ENCODE measurements around the gene GMFB. TPM values are rescaled to one million over a fixed set of nuclear protein-coding genes. Genes with fewer than 3 reads are reported as not detected.

The GMFB gene
- 10 to 100 TPM; 28.9 to 37.3 TPM for total RNA-seq

DNA sequence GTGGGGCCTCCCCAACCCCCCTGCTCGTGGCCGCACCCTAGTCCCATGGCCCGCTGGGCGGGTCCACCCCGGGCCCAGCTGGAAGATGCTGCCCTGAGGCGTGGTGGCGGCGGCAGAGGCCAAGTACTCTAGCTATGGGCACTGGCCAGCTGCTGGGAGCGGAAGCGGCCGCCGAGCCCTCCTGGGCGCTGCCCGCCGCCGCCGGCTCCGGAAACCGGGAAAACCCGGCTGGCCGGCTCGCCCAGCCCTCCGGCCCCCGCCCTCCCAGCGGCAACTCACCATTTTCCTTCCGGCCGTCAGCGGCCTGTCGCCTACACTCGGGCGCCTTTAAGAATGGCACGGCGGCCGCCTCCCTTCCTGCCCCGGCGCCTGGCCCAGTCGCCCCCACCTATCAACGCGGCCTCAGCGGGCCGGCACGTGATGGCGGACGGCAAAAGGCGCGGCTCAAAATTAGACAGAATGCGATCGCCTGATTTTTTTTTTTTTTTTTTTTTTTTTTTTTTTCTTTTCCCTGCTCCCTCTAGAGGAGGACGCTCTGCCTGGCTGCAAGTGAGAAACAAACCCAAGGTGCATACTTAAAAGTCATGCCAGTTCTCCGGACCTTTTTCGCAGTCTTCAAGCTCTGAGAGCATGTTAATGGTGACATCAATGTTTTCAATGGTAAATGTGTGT, at the start of gene GMFB:
GMFB (minus strand) TSS at position 335 of the 672 bp plus-strand sequence; CDS start at position 282, 53 bp downstream.
- Mint-ChIP-seq H3K27ac (peak within 1 kb of the TSS; percentile 96), H3K27me3 (no peaks in the 10 kb centered on the region), H3K36me3 (ENCODE audit: low read depth) (peaks cover 10% of the 10 kb centered on the region), H3K9me3 (ENCODE audit: low read depth) (no peaks in the 10 kb centered on the region), H3K4me1 (peaks cover 56% of the 10 kb centered on the region), H3K4me3 (peak within 1 kb of the TSS; percentile 91)
- DNase-seq (peak; percentile 94), ATAC-seq (peak; percentile 96)
- POLR2A ChIA-PET, result interaction anchor here (0.6 to 2.0 kb wide), 3 partner anchors 21 to 414 kb away, joined by 3 to 7 read pairs (median 6); partner anchors contain the start of gene CGRRF1
- intact Hi-C loops (cut with DNase I, micrococcal nuclease), result loop anchor here (1.0 to 2.0 kb wide), 7 partner anchors 21 to 285 kb away; partner anchors contain the start of genes CGRRF1 (in 2 of the 2), CNIH1 (in 2 of the 2) and CDKN3 (in 1 of the 2)
- CTCF ChIA-PET, result interaction anchor here (0.6 to 4.8 kb wide), 13 partner anchors 16 to 213 kb away, joined by 3 to 31 read pairs (median 3); partner anchors contain the start of gene CGRRF1

DNA sequence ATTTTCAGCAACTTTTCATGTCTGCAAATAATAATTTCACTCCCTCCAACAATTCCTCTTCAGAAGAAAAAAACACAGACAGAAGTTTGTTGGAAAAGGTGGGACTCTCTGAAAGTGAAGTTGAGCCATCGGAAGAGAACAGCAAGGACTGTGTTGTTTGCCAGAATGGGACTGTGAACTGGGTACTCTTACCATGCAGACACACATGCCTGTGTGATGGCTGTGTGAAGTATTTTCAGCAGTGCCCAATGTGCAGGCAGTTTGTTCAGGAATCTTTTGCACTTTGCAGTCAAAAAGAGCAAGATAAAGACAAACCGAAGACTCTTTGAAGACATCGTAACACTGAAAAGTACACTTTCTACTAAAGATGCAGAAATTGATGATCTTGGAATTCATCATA, 49.3 kb upstream of the GMFB start:
- ChIA-PET POLR2A (no interaction called here), CTCF (interaction anchor here (1.2 to 1.7 kb wide), 4 partner anchors 12 to 29 kb away, joined by 3 to 6 read pairs (median 4); no protein-coding TSS in a partner anchor)
- H3K9me3 Mint-ChIP-seq (ENCODE audit: low read depth), result no peaks in the 10 kb centered on the region
- H3K4me1 Mint-ChIP-seq, result no peaks in the 10 kb centered on the region
- H3K27ac Mint-ChIP-seq, result no peak overlapping the region
- ATAC-seq (no peak), DNase-seq (no peak)
- peaks cover 5% of the 10 kb centered on the region for H3K36me3 Mint-ChIP-seq (ENCODE audit: low read depth)
- intact Hi-C loops (cut with DNase I, micrococcal nuclease), result no loop called here
- no peaks in the 10 kb centered on the region for H3K27me3 Mint-ChIP-seq
- H3K4me3 Mint-ChIP-seq, result no peak overlapping the region

DNA sequence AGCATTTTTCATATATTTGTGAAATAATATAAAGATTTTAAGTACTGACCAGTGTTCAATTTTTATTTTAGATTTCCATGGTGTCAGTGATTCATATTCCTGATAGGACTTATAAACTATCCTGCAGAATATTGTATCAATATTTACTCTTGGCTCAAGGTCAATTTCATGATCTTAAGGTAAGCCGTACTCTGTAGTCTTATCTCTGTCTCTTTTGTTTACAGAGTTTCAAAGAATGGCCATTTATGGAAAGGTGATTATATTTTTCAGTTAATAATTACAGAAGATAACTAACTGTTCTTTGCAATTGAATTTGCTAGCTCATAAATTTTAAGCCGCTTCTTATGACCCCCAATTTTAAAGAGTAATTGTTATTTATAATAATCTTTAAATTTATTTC, 48.9 kb upstream of the GMFB start:
- no peaks in the 10 kb centered on the region for H3K4me1 Mint-ChIP-seq
- ATAC-seq (no peak), DNase-seq (no peak)
- CTCF ChIA-PET, result interaction anchor here (1.2 kb wide), 1 partner anchor 21 kb away, joined by 3 read pairs; no protein-coding TSS in a partner anchor
- POLR2A ChIA-PET, result no interaction called here
- intact Hi-C loops (cut with DNase I, micrococcal nuclease), result no loop called here
- H3K9me3 Mint-ChIP-seq (ENCODE audit: low read depth), result no peaks in the 10 kb centered on the region
- no peak overlapping the region for H3K27ac Mint-ChIP-seq
- peaks cover 5% of the 10 kb centered on the region for H3K36me3 Mint-ChIP-seq (ENCODE audit: low read depth)
- H3K27me3 Mint-ChIP-seq, result no peaks in the 10 kb centered on the region
- H3K4me3 Mint-ChIP-seq, result no peak overlapping the region

DNA sequence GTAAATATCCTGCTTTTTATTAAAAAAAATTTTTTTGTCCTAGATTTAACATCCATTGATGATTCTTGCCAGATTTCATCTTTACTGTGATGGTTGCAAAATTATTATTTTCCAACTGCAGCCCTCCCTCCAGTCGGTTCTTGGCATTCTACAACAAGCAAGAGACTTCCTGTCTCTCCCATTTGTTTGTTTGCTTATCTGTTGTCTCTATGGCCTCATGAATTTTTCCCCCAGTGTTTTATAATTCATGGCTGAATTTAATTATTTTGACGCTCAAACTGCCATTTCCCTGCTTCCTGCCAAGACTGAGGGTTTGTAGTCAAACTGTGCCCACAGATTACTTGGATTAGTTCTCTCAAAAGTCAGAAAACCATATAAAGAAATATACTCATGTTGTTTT, 46.9 kb upstream of the GMFB start:
- CTCF ChIA-PET, result no interaction called here
- no peak overlapping the region for H3K27ac Mint-ChIP-seq
- no peak overlapping the region for H3K4me3 Mint-ChIP-seq

DNA sequence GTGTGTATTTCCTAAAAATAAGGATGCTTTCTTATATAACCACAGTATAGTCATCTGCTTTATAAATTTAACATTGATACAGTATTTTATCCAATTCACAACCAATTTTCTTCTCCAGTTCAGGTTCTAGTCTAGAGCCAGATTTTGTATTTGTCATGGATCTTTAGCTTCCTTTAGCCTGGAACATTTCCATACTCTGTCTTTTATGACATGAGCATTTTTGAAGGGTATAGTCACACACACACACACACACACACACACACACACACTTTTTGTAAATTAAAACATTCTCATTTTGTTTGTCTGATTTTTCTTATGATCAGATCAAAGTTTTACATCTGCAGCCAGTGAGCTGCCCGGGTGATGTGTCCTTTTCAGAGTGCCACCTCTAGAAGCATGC, 46.3 kb upstream of the GMFB start:
- no peak overlapping the region for H3K4me3 Mint-ChIP-seq
- DNase-seq (no peak), ATAC-seq (no peak)
- no peaks in the 10 kb centered on the region for H3K27me3 Mint-ChIP-seq
- H3K4me1 Mint-ChIP-seq, result no peaks in the 10 kb centered on the region
- POLR2A ChIA-PET, result no interaction called here
- CTCF ChIA-PET, result no interaction called here
- H3K36me3 Mint-ChIP-seq (ENCODE audit: low read depth), result peaks cover 4% of the 10 kb centered on the region
- H3K9me3 Mint-ChIP-seq (ENCODE audit: low read depth), result no peaks in the 10 kb centered on the region
- intact Hi-C loops (cut with DNase I, micrococcal nuclease), result no loop called here
- H3K27ac Mint-ChIP-seq, result no peak overlapping the region

More for the DNA sequence above, 46.9 kb upstream of the GMFB start:
- Mint-ChIP-seq H3K4me1 (no peaks in the 10 kb centered on the region), H3K9me3 (ENCODE audit: low read depth) (no peaks in the 10 kb centered on the region), H3K27me3 (no peaks in the 10 kb centered on the region), H3K36me3 (ENCODE audit: low read depth) (peaks cover 5% of the 10 kb centered on the region)
- ATAC-seq (no peak), DNase-seq (no peak)
- POLR2A ChIA-PET, result no interaction called here
- intact Hi-C loops (cut with DNase I, micrococcal nuclease), result no loop called here

DNA sequence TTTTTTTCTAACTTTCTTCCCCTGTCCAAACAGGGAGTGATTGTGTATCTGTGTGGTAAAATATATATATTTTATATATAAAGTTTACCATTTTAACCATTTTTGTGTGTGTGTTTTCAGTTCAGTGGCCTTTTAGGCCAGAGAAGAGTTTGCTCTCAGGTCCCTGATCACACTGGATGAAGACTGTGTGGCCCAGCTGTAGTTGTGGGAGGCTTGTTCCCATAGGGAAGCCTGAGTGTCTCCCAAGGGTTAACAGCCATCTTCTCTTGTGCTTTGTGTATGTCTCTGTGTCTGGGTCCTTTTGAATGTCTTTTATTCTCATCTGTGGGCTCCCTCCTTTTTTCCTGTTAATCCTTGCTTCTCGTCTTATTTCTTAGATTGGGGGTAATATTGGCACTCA, 44.3 kb upstream of the GMFB start:
- ChIA-PET POLR2A (no interaction called here), CTCF (interaction anchor here (0.7 kb wide), 1 partner anchor 756 kb away, joined by 3 read pairs; no protein-coding TSS in a partner anchor)
- peaks cover 2% of the 10 kb centered on the region for H3K36me3 Mint-ChIP-seq (ENCODE audit: low read depth)
- DNase-seq (no peak), ATAC-seq (no peak)
- H3K27me3 Mint-ChIP-seq, result no peaks in the 10 kb centered on the region
- no peaks in the 10 kb centered on the region for H3K4me1 Mint-ChIP-seq
- no peak overlapping the region for H3K4me3 Mint-ChIP-seq
- H3K27ac Mint-ChIP-seq, result no peak overlapping the region
- intact Hi-C loops (cut with DNase I, micrococcal nuclease), result no loop called here
- H3K9me3 Mint-ChIP-seq (ENCODE audit: low read depth), result no peaks in the 10 kb centered on the region

DNA sequence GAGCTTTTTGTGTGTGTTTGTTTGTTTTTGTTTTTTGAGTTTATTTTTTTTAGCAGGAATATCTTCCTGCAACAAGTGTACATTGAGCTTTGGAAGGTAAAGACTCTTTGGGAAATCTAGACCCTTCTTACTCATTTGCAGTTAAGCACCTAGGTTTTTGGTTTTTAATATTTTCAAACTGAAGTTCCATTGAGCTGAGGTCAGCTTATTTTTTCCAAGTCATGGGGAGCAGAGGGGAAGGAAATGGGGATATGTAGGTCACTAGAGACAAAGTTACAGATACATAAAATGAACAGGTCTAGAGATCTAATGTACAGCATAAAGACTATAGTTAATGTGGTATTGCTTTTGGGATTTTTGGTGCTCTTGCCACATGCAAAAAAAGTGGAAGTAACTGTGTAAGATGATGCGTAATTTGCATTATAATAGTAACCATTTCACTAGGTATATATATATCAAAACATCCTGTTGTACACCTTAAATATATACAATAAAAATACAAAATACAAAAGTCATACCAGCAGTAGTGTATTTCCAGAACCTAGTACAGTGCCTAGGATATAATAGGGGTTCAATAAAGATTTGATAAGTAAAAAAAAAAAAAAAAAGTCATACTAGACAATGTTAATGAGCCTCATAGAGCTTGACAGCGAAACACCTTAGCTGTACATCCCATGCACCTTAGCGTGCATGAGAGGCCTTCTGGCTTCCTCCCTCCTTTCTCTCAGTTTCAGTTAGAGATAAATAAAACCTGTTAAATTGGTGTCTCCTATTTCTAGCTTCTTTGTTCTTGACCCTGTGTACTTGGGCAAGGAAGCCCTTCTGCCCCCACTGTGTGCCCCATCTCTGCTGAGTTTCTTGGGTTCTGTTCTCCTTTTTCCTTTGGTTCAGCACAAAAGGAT, 43.6 kb upstream of the GMFB start:
- intact Hi-C loops (cut with DNase I, micrococcal nuclease), result no loop called here
- ChIA-PET CTCF (interaction anchor here (0.7 kb wide), 1 partner anchor 757 kb away, joined by 3 read pairs; no protein-coding TSS in a partner anchor), POLR2A (no interaction called here)
- ATAC-seq, result no peak
- no peaks in the 10 kb centered on the region for H3K9me3 Mint-ChIP-seq (ENCODE audit: low read depth)
- no peak overlapping the region for H3K27ac Mint-ChIP-seq
- no peaks in the 10 kb centered on the region for H3K27me3 Mint-ChIP-seq
- H3K4me3 Mint-ChIP-seq, result no peak overlapping the region
- no peak for DNase-seq
- no peaks in the 10 kb centered on the region for H3K4me1 Mint-ChIP-seq
- H3K36me3 Mint-ChIP-seq (ENCODE audit: low read depth), result peaks cover 2% of the 10 kb centered on the region

DNA sequence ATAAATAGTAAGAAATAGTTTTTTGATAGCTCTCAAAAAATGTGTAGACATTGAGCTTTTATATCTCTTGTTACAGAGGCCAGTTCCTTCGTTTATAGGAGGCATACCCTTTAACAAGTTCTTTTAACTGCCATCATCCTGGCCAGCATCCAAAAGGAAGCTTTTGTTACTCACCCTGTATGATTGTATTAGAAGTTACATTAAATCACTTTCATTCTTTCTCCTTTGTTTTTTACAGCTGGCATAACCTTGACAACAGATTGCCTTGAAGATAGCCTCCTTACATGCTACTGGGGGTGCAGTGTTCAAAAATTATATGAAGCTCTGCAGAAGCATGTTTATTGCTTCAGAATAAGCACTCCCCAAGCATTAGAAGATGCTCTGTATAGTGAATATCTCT, 41.0 kb upstream of the GMFB start:
- no peak for DNase-seq
- CTCF ChIA-PET, result interaction anchor here (0.6 to 1.2 kb wide), 3 partner anchors 11 to 296 kb away, joined by 3 to 5 read pairs (median 3); no protein-coding TSS in a partner anchor
- POLR2A ChIA-PET, result no interaction called here
- Mint-ChIP-seq H3K4me1 (no peaks in the 10 kb centered on the region), H3K27me3 (no peaks in the 10 kb centered on the region), H3K4me3 (no peak overlapping the region), H3K9me3 (ENCODE audit: low read depth) (no peaks in the 10 kb centered on the region), H3K36me3 (ENCODE audit: low read depth) (peaks cover 8% of the 10 kb centered on the region), H3K27ac (no peak overlapping the region)
- no peak for ATAC-seq
- intact Hi-C loops (cut with DNase I, micrococcal nuclease), result no loop called here

DNA sequence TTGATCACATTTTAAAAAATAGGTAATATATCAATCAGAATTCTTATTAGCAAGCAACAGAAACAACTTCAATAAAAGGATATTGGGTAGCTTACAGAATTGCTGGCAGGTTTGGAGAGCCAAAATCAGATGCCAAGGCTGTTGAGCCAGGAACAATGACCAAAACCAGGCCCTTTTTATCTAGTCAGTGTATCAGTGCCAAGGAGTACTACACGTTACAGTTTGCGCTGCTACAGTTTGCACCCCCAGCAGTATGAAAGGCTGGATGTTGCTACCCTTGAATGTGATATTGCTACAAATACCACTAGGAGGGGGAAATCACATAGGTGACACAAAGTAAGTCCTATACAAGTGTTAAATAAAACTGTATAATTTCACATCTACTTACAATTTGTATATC, 40.2 kb upstream of the GMFB start:
- Mint-ChIP-seq H3K9me3 (ENCODE audit: low read depth) (no peaks in the 10 kb centered on the region), H3K27ac (no peak overlapping the region), H3K27me3 (no peaks in the 10 kb centered on the region), H3K36me3 (ENCODE audit: low read depth) (peaks cover 8% of the 10 kb centered on the region), H3K4me3 (no peak overlapping the region), H3K4me1 (no peaks in the 10 kb centered on the region)
- ATAC-seq (no peak), DNase-seq (no peak)
- intact Hi-C loops (cut with DNase I, micrococcal nuclease), result no loop called here
- ChIA-PET CTCF (interaction anchor here (0.6 to 1.2 kb wide), 3 partner anchors 12 to 297 kb away, joined by 3 to 5 read pairs (median 3); no protein-coding TSS in a partner anchor), POLR2A (no interaction called here)

DNA sequence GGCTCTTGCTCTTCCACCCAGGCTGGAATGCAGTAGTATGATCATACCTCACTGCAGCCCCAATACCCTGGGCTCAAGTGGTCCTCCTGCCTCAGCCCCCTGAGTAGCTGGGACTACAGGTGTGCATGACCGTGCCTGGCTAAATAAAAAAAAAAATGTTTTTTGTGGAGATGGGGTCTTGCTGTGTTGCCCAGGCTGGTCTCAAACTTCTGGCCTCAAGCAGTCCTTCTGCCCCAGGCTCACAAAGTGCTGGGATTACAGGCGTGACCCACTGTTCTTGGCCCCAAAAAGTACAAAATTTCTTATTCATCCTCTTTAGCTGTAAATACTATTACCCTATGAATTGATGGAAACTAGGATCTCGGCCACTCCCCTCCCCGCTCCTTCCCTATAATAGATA, 35.6 kb upstream of the GMFB start:
- H3K4me3 Mint-ChIP-seq, result no peak overlapping the region
- peaks cover 16% of the 10 kb centered on the region for H3K36me3 Mint-ChIP-seq (ENCODE audit: low read depth)
- ChIA-PET POLR2A (no interaction called here), CTCF (no interaction called here)
- H3K9me3 Mint-ChIP-seq (ENCODE audit: low read depth), result no peaks in the 10 kb centered on the region
- no peak overlapping the region for H3K27ac Mint-ChIP-seq
- no peaks in the 10 kb centered on the region for H3K27me3 Mint-ChIP-seq
- DNase-seq (no peak), ATAC-seq (no peak)
- intact Hi-C loops (cut with DNase I, micrococcal nuclease), result no loop called here
- H3K4me1 Mint-ChIP-seq, result no peaks in the 10 kb centered on the region

DNA sequence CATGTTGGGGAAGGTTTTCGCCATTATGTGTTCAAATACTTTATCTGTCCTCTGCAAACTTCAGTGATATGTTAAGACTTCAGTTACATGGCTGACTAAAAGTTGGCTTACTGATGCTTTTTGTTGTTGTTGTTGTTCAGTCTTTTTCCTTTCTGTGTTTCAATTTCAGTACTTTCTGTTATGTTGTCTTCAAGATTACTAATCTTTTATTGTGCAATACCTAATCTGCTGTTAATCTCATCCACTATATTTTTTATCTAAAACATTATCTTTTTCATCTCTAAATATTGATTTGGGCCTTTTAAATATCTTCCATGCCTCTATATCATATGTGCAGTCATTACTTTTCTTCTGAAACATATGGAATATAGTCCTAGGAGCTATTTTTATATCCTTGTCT, 27.9 kb upstream of the GMFB start:
- Mint-ChIP-seq H3K27me3 (no peaks in the 10 kb centered on the region), H3K9me3 (ENCODE audit: low read depth) (peaks cover 8% of the 10 kb centered on the region), H3K27ac (peak overlapping the region; percentile 26), H3K36me3 (ENCODE audit: low read depth) (peaks cover 23% of the 10 kb centered on the region), H3K4me3 (no peak overlapping the region), H3K4me1 (peaks cover 23% of the 10 kb centered on the region)
- ChIA-PET CTCF (interaction anchor here (0.8 to 0.9 kb wide), 4 partner anchors 21 to 120 kb away, joined by 3 read pairs; partner anchors contain the start of gene CDKN3), POLR2A (no interaction called here)
- ATAC-seq, result no peak
- DNase-seq, result no peak
- intact Hi-C loops (cut with DNase I, micrococcal nuclease), result no loop called here
